Superior temporal gyrus (tissue), 1 donor: ENCODE data around the gene PTTG2.

Experiments used
- DNase-seq: peaks from one replicate; pipeline ENCODE4 v3.0.0-alpha.2; 2016; ENCODE audit errors: extremely low spot score

PTTG2 gene

DNA sequence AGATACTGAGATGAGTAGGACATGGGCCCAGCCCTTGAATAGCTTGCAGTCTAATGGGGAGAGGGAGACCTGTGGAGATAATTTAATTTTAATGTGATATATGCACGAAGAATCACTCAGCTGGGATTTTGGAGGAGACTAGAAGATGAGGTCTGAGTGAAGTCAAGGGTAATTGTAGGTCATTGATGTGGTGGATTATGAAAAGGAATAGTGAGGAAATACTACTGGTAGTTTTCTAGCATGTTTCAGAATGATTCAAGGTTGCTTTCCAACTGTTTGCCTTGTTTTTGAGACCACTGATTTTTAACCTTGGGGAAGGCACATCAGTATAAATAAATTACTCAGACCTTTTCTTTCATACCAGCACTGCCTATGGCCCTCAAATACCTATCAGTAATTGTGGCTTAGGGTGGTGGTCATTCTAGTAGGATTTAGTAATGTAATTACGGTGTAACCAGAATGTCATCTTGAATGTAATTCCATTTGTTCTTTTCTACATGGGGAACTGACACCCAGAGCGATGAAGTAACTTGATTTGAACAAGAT lies 25.6 kb downstream of the PTTG2 start:
- DNase-seq, result no peak

DNA sequence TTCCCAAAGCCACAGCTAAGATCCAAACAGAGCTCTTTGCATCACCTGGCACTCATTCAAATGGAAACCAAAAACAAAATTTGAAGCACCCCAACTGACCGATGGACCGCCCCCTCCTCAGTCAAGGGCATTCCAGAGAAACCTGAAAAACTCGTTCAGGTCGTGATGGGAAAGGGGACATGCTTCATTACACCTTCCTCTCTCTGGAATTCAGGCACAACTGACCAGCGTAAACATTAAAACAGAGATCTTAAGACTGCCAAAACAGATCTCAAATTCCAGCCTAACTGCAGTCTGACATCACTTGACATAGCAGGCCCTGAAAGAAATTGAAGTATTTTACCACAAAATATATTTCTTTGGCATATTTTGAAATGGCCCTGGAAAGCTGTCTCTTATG lies 28.5 kb downstream of the PTTG2 start:
- DNase-seq, result no peak

DNA sequence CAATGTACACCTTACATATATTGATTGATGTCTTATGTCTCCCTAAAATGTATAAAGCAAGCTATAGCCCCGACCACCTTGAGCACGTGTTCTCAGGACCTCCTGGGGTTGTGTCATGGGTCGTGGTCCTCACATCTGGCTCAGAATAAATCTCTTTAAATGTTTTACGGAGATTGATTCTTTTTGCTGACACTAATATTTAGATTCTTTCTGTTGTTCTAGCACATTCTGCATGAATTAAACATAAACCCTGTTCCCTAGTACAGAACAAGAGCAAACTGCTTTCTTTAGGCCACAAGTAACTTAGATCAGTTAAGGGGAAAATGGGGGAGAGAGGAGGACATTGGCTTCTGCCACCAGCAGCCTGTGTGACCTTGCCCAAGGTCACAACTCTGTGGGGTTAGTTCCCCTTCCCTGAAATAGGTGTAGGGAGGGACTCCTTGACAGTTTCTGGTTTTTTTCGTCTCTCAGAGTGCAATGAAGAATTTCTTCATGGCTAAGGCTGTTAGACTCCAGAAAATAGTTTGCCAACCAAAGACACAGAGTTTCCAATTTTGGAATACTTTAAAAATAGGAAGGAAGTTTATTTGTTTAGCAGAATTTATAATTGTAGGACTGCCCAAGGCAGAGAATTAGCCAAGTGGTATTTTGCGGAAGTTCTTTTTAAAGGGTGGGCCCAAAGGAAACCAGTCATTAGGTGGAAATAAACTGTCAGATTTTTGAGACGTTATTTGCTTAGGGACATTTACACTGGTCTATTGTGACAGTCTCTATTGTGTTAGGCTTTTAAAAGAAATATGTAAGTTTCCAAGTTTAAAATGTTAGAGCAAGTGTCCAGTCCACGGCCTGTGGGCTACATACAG lies 29.4 kb downstream of the PTTG2 start:
- no peak for DNase-seq

DNA sequence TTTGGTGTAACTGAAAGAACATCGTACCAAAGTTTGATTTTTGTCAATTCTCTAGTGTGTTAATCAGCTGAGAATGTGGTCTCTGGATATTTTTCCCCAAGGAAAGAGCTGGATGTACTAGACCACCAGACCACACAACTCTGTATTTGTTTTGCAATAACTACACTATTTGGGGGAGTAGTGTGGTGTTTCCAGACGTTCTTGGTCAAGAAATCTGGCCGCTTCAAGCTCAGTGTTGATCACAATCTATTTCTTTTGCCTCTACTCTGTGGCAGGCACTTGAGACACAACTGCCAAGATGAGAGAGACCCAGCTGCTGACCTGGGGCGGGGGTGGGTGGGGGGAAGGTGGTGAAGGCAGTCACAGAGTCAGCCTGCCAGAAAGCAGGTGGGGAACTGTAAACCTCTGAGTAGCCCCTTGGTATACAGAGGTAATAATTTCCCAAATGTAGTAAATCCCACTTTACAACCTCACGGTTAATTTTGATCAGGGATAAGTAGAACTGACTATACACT lies 30.6 kb downstream of the PTTG2 start:
- no peak for DNase-seq

DNA sequence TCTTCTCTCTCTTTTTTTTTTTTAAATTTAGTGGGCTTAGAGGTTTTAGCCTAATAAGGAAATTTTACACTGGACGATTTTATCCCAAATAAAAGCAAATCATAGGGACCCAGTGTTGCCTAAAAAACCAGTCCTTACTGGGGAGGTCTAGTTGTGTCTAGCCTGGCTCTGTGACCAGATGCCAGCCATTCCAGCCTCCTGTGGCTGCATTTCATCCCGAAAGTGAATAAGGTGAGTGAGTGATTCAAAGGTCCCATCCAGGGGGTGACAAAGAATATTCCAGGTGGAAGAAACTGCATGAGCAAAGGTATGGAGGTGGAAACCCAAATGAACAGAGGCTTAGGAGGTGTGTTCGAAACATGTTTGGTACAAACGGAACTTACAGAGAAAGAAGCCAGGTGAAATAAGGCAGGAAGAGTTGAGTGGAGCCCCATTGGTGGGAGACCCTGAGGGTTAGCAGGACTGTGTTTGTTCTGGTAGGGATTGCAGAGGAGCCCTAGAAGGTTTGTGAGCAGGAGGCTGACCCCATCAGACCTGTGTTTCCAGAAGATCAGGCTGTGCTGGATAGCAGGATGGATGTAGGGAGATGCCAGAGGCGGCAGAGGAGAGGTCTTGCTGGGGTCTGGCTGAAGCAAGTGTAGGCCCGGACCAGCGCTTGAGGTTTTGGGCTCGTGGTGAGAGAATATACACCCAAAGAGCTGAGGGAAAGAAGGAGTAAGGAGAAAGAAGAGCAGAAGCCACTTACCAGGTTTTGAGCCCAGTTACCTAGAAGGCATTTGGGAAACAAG lies 31.6 kb downstream of the PTTG2 start:
- no peak for DNase-seq

DNA sequence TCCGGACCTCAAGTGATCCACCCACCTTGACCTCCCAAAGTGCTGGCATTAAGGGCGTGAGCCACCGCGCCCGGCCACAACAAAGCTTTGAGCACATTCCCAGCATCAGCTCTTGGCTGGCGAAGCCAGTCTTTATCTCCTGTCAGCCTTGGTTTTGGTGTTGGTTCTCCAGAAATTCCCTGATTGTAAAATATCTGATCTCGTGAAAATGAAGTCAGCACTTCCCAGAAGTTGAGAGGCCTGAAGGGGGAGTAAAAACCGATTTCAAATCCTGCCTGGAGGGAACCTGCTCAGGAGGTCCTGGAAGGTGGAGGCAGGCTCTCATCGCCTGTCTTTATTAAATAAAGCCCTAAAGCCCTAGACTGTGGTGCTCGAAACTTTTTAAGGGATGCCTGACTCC lies 33.6 kb downstream of the PTTG2 start:
- DNase-seq, result no peak

DNA sequence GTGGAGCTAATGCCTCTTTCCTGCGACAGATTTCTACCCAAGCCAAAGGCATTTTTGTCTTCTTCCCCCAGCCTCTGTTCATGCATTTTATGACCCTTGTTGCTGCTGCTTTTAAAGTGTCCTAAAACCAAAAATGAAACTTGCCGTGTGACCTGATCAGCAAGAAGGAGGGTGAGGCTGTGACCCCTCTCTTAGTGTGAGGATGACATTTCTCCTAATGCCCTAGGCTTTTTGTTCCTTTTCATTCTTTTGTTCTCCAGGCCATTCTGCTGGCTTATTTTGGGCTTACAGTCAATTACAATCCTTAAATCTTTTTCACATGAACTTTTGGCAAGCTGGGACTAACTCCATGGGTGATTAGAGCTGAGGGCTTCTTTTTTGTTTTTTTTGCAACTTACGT lies 34.4 kb downstream of the PTTG2 start:
- DNase-seq, result no peak

DNA sequence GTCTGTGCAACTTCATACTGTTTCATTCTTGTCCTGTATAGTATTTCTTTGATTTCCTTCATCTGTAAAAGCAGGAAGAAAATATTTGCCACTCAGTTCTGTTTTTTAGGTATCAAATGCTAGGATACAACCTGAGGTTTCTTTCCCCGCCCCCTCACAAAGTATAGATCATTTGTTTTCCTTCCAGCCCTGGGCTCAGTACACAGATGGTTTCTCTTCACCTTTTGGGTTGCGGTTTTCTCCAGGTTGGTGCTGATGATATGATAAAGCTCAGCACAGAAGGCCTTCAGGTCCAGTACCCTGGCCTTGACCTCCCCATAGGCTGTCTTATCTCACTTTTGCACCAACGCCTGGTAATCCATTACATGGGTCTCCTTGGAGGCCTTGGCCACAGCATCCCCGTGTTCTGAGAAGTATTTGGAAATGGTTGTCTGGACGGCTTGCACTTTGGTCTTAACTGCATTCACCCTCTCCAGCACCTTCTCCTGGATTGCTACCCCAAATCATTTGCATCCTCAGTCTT lies 35.2 kb downstream of the PTTG2 start:
- DNase-seq, result no peak

DNA sequence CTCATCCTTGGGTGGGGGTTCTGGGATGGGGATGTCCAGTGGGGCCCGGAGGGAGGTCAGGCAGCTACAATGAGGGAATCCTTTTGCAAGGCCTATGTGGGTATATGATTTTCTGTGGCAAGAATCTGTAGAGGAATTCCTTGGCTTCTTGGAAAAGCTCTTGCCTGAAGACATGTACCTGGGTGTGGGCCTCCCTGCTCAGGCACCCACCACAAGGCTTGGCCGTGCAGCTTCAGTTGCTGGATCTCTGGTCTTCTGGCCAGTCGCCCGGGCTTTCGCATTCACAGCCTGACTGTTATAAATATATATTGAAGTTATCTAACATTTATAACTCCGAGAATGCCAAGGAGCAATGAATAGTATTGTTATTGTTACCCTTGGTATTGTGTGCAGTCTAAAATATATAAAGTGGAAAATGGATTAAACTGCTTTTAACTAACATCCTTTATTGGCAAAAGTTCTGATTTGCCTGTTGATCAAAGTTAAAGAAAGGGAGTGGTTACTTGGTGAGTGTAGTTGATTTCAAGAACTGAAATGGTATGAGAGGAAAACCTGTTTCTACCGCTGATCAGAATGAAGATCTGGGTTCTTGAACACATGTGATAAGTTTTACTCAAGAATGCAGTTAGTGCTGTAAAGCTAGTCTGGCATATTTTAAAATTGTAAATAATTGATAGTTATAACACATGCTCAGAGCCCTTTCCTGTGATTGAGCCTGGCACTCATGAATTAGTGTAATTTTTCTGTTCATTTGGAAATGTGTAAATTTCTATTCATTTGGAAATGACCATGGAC lies 36.0 kb downstream of the PTTG2 start:
- DNase-seq, result no peak

DNA sequence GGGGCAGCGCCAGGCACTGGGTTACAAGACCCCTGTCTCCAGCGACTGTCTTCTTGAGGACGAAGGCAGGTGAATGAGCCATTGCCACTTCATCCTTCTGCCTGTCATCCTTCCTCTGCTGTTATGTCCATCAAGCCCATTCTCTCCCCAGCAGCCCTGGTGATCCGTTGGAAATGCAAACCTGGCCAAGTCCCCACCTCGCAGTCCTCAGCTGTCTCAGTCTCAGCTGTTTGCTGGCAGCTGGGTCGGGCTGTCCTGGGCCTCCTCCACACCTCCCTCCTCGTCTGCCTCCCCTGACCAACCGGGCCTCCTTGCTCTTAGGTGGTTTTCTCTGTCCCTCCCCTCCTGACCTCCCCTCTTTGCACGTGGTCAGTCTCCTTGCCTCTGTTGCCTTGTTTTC lies 38.0 kb downstream of the PTTG2 start:
- no peak for DNase-seq

DNA sequence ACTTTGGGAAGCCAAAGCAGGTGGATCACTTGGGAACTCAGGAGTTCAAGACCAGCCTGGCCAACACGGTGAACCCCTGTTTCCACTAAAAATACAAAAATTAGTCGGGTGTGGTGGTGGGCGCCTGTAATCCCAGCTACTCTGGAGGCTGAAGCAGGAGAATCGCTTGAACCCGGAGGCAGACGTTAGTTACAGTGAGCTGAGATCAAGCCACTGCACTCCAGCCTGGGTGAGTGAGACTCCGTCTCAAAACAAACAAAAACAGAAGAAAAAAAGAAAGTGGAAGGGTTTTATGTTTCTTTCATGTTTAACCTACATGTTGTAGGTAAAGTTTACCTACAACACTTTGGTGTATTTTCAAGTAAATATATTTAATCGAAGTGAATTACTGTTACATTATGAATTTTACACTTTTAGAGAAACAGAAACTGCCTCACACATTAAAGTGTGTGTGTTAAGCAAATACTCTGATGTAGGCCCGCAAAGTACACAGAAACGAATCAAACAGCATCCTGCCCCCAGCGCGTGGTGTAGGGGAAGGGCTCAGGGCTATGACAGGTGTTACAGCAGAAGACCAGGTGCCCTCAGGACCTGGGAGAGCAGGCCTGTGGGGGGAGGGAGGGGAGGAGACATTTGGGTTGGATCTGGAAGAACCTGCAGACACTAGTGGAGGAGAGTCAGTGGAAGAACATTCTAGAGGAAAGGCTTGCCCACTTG lies 39.0 kb downstream of the PTTG2 start:
- no peak for DNase-seq

DNA sequence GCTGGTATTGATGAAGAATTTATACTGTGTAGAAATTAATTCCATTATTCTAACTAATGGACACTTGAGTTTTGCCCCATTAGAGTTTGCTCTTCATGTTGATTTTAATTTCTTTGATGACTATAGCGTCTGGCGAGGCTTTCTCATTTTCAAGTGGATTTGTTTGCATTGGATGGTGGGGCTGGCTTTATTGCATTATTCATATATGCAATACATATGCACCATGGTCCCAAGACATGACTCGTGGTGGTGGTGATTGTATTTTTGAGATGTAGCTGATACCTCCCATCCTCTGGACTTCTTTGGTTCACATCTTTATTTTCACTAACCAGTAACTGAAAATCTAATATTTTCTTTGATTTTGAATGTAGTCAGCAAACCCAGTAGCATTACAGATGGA lies 39.8 kb downstream of the PTTG2 start:
- no peak for DNase-seq

DNA sequence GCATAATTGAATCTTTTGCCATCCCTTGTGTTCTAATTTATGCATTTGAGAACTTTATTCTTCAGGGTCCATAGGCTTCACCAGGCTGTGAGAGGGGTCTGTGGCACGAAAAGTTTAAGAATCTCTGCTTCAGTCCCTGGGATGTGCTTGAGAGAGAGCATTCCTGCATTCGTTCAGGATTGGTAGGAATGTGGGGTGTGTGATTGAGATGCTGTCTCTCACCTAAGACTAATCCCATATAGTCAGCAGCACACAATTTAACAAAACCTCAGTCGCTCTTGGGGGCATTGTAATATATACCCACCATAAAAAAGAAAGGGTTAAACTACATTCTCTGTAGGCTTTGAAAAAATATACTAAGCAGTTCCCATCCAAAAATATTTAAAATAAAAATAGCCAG lies 41.7 kb downstream of the PTTG2 start:
- DNase-seq, result no peak

DNA sequence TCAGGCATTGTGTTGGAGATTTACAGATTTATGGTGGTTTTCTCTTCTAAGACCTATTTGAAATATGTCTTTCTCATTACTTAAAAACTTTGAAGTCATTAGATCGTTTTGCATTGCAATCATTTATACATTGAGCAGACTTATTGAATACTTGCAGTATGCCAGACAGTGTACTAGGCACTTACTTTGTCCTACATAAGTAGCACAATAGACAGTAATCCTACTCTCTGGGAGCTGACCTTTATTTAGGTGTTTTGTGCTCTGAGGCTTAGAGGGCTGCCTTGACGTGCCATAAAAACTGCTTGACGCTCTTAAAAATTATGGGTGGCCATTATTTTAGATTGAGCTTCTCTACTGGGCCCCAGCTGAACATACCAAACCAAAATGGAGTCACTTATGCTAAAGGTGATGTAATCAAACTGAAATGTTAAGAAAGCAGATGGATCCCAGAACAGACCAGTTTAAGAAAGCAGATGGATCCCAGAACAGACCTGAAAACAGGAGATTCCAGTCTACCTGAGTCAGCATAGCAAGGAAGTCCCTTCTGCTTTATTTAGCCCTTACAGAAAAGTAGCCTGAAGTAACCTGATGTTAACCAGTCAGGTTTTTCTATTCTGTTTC lies 42.4 kb downstream of the PTTG2 start:
- no peak for DNase-seq

DNA sequence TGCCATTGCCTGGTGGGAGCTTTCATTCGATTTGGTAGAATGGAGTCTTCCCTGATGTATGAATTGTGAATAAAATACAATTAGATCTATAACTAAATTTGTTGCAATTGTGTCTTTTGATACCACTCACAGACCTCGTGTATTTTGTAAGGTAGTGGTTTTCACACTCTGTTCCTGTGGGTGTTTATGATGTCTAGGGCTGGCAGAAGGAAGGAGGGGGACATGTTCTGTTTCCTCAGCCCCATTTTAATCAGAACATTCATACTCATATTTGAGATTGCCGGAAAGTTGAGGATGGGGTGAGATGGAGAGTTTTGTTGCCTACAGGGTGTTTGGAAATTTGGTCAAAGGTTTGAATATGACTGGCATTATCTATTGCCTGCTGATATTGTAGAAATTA lies 42.9 kb downstream of the PTTG2 start:
- DNase-seq, result no peak

DNA sequence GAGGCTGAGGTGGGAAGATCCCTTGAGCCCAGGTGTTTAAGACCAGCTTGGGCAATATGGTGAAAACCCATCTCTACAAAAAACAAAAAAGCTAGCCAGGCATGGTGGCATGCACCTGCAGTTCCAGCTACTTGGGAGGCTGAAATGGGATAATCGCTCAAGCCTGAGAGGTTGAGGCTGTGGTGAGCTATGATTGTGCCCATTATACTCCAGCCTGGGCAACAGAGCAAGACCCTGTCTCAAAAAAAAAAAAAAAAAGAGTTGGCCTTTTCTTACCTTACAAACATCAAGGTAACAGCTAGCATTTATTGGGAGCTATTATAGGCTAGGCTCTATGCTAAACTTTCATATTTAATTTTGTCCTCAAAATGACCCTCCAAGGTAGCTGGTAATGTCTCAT lies 43.4 kb downstream of the PTTG2 start:
- DNase-seq, result no peak

DNA sequence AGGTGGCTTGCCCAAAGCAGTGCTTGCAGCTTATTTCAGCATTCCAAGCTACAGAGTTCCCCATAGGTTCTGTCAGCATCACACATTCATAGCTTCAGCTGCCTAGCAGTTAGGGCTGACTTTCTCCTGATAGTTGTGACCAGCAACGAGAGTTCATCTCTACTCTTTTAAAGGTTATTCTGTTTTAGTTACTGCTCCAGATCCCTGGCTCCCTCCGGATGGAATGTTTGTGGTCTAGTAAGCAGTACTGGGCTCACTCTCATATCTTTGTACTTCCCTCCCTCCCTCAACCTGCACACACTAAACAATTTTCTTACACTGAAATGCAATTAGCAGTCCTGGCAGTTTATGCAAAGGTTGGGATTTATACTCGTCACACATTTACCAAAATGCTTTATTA lies 43.9 kb downstream of the PTTG2 start:
- DNase-seq, result no peak

DNA sequence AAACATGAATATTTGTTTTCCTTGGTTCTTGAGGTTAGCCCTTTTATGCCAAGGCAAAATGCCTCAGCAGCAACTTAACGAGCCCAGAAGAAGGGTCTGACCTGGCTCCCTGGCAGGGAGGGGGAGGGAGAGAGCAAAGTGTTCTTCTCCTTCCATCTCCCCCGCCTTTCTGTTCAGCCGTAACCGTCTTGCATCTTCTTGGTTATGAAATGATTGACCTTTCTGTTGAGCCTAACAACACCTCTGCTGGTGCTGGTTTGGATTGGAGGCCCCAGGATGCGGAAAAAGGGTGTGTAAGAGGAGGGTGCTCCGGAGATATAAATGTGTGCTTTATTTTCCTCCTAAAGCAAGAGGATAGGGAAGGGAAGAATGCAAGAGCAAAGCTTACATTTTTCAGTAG lies 44.7 kb downstream of the PTTG2 start:
- DNase-seq, result no peak

DNA sequence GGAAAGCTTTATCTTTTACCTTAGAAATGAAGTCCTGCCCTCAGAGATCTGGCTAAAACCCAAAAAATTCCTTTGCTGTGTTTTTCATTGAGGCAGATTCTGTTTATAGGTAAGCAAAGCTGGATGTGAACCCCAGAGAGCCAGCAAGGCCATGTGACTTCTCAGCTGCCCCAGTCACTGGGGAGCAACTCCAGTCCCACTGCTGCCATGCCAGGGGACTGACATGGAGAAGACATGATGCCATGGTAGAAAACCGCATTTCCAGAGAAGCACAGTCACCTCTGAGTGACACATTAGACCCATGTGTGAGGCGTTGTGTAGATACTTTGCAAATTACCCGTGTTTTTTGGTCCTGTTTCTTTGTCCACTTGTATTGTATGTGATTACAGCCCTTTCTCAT lies 45.4 kb downstream of the PTTG2 start:
- DNase-seq, result no peak

DNA sequence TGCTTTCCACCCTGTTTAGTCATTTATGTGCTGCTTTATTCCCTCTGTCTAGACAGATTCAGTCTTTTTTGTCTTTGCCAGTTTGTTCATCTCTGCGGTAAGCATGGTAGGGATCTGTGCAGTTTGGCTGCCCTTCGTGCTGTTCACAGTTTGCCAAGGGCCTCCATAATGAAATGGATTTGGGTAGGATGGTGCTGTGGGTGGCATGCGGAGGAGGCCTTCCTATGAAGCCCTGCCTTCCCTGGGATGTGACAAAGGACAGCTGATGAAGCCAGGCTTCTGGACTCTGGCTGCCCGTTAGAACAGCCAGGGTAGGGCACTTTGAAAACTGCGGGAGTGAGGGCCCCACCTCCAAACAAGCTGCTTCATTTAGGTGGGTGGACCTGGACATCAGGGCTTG lies 47.4 kb downstream of the PTTG2 start:
- DNase-seq, result no peak
